Measurements from ENCODE around the gene PTPN3. TPM values are rescaled to one million over a fixed set of nuclear protein-coding genes. Genes with fewer than 3 reads are reported as not detected.
A peak's percentile ranks its signal among the peaks of the same experiment; 100 is the strongest.
"Not testable (repeated sequence)": the region's sequence is repeated elsewhere in the genome, so short reads cannot be mapped to it uniquely, and the experiment has no call there.

Gene PTPN3, protein sequence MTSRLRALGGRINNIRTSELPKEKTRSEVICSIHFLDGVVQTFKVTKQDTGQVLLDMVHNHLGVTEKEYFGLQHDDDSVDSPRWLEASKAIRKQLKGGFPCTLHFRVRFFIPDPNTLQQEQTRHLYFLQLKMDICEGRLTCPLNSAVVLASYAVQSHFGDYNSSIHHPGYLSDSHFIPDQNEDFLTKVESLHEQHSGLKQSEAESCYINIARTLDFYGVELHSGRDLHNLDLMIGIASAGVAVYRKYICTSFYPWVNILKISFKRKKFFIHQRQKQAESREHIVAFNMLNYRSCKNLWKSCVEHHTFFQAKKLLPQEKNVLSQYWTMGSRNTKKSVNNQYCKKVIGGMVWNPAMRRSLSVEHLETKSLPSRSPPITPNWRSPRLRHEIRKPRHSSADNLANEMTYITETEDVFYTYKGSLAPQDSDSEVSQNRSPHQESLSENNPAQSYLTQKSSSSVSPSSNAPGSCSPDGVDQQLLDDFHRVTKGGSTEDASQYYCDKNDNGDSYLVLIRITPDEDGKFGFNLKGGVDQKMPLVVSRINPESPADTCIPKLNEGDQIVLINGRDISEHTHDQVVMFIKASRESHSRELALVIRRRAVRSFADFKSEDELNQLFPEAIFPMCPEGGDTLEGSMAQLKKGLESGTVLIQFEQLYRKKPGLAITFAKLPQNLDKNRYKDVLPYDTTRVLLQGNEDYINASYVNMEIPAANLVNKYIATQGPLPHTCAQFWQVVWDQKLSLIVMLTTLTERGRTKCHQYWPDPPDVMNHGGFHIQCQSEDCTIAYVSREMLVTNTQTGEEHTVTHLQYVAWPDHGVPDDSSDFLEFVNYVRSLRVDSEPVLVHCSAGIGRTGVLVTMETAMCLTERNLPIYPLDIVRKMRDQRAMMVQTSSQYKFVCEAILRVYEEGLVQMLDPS
- total RNA-seq, result 1 to 10 TPM; 2.7 to 4.6 TPM
- polyA plus RNA-seq (2013, experiment 1 of 2), result 1.1 TPM
- 1.1 TPM for polyA plus RNA-seq (2013, experiment 2 of 2)
- long read RNA-seq, experiment 1, partial matches to known transcripts, result 2 of 3 reads
- long read RNA-seq, experiment 1, other reads (novel, unspliced or antisense), result 1 of 3 reads
- long read RNA-seq, experiment 2, full-length matches to known transcripts, result 3 of 15 reads
- long read RNA-seq, experiment 2, partial matches to known transcripts, result 1 of 15 reads
- long read RNA-seq, experiment 2, other reads (novel, unspliced or antisense), result 11 of 15 reads
- long read RNA-seq, experiment 3, full-length matches to known transcripts, result 2 of 13 reads
- long read RNA-seq, experiment 3, partial matches to known transcripts, result 3 of 13 reads
- long read RNA-seq, experiment 3, other reads (novel, unspliced or antisense), result 8 of 13 reads
- long read RNA-seq, experiment 4, partial matches to known transcripts, result 1 of 1 reads
- long read RNA-seq, experiment 4, other reads (novel, unspliced or antisense), result 0 of 1 reads

DNA sequence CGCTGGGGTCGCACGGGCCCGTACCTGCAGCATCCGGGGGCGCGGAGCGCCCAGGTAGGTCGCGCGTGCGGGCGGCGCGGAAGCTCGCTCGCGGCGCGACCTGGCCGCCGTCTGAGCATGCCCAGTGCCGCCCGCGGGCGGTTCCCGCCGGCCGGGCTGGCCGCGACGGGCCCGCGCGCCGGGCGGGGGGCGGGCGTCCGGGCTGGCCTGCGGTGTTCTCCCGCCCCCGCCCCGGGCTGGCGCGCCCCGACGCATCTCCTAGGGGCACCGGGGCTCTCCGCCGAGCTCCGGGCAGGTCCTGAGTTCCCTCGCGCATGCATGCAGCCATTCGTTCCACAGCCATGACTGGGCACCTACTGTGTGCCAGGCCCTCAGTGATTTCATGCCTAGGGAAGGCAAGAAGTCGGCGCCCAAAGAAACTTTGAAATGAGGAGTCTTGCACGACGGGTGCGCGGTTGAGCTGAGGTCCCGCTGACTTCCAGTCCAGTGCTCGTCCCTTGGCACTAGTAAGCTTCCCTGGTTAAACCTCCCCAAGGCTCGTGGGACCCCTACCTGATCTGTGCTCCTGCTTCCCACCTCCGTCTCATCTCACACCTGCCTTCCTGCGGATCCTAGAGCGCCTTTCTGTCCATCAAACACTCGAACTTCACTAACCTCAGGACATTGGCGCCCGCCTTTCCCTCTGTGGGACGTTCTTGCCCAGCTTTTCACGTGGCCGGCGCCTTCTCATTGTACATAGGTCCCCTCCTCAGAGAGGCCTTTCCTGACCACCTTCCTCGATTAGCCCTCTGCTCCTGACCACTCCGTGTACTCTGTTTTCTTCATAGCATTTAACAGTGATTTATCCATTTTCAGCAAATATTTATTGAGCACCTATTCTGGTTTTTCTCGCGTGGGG, at the start of gene PTPN3:
Gene PTPN3 (minus strand): TSS at position 113 of the 898 bp plus-strand sequence. CDS start 34,873 bp downstream, outside the sequence.
- peaks cover 87% of the 10 kb centered on the region for H3K27me3 Mint-ChIP-seq (ENCODE audit: insufficient read depth)
- no peak within 1 kb of the TSS for H3K9ac ChIP-seq (ENCODE audit: extremely low read depth, low read length, poor library complexity, severe bottlenecking)

DNA sequence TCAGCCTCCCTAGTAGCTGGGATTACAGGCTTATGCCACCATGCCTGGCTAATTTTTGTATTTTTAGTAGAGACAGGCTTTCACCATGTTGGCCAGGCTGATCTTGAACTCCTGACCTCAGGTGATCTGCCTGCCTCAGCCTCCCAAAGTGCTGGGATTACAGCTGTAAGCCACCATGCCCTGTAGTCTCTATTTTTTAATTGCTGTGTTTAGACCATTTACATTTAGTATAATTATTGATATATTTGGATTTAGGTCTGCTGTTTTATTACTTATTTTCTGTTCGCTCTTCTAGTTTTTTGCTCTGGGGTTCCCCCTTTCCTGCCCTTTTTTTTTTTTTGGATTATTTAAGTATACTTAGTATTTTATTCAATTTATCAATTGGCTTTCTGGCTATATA, 46.8 kb upstream of the PTPN3 start:
- not testable (repeated sequence) for H3K9ac ChIP-seq (ENCODE audit: extremely low read depth, low read length, poor library complexity, severe bottlenecking); H3K4me1 ChIP-seq (ENCODE audit: control insufficient read depth, insufficient read depth, low read length); DNase-seq; H3K27ac Mint-ChIP-seq; H3K27me3 ChIP-seq (ENCODE audit: control insufficient read depth, insufficient read depth, low read length, poor library complexity, severe bottlenecking); H3K36me3 Mint-ChIP-seq (ENCODE audit: low read depth); H3K27ac ChIP-seq (ENCODE audit: low read depth, low read length); H3K27me3 Mint-ChIP-seq (ENCODE audit: insufficient read depth); H3K9me3 ChIP-seq (ENCODE audit: control insufficient read depth, low read length); H3K36me3 ChIP-seq (ENCODE audit: control insufficient read depth, insufficient read depth, low read length); H3K4me1 Mint-ChIP-seq; H3K4me3 Mint-ChIP-seq; H3K4me3 ChIP-seq (ENCODE audit: low read length)
- H3K9me3 Mint-ChIP-seq, result peaks cover 24% of the 10 kb centered on the region
- WGBS, 2 experiments (ENCODE audit: insufficient coverage in 1 of 2, insufficient read length in 1 of 2), result no CpG with 5 or more reads among the region's 1 CpG

More for the DNA sequence above, at the start of gene PTPN3:
- DNase-seq, result peak; percentile 73
- Histone ChIP-seq H3K9me3 (ENCODE audit: control insufficient read depth, low read length) (no peaks in the 10 kb centered on the region), H3K4me3 (ENCODE audit: low read length) (peak within 1 kb of the TSS; percentile 75), H3K27me3 (ENCODE audit: control insufficient read depth, insufficient read depth, low read length, poor library complexity, severe bottlenecking) (peaks cover 89% of the 10 kb centered on the region), H3K36me3 (ENCODE audit: control insufficient read depth, insufficient read depth, low read length) (no peaks in the 10 kb centered on the region), H3K27ac (ENCODE audit: low read depth, low read length) (no peak within 1 kb of the TSS), H3K4me1 (ENCODE audit: control insufficient read depth, insufficient read depth, low read length) (peaks cover 4% of the 10 kb centered on the region)
- Mint-ChIP-seq H3K9me3 (no peaks in the 10 kb centered on the region), H3K4me1 (peaks cover 5% of the 10 kb centered on the region), H3K4me3 (peak within 1 kb of the TSS; percentile 64), H3K27ac (no peak within 1 kb of the TSS), H3K36me3 (ENCODE audit: low read depth) (no peaks in the 10 kb centered on the region)
- TF ChIP-seq, protein P1, sequence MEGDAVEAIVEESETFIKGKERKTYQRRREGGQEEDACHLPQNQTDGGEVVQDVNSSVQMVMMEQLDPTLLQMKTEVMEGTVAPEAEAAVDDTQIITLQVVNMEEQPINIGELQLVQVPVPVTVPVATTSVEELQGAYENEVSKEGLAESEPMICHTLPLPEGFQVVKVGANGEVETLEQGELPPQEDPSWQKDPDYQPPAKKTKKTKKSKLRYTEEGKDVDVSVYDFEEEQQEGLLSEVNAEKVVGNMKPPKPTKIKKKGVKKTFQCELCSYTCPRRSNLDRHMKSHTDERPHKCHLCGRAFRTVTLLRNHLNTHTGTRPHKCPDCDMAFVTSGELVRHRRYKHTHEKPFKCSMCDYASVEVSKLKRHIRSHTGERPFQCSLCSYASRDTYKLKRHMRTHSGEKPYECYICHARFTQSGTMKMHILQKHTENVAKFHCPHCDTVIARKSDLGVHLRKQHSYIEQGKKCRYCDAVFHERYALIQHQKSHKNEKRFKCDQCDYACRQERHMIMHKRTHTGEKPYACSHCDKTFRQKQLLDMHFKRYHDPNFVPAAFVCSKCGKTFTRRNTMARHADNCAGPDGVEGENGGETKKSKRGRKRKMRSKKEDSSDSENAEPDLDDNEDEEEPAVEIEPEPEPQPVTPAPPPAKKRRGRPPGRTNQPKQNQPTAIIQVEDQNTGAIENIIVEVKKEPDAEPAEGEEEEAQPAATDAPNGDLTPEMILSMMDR (conservative IDR thresholded peaks at IDR 0.05), result no peak
- WGBS, 2 experiments (ENCODE audit: insufficient coverage in 1 of 2, insufficient read length in 1 of 2), result 6 to 15% methylated on average over 35 to 78 of the region's 78 CpGs

DNA sequence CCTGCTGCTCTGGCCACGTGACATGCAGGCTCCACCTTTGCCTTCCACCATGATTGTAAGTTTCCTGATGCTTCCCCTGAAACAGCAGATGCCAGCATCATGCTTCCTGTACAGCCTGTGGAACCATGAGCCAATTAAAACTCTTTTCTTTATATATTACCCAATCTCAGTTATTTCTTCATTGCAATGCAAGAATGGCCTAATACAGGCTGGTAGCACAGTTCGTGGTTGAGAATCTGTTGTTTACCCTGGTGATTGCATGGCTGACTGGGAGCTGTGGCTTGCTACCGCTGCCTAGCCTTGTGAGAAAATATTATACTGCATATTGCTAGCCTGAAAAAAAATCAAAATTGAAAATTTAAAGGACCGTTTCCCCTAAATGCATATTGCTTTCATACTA, 44.8 kb upstream of the PTPN3 start:
- H3K4me3 Mint-ChIP-seq, result no peak overlapping the region
- TF ChIP-seq, protein P1 (conservative IDR thresholded peaks at IDR 0.05), result no peak
- H3K27ac ChIP-seq (ENCODE audit: low read depth, low read length), result no peak overlapping the region
- peaks cover 23% of the 10 kb centered on the region for H3K9me3 Mint-ChIP-seq
- H3K9me3 ChIP-seq (ENCODE audit: control insufficient read depth, low read length), result peaks cover 5% of the 10 kb centered on the region
- DNase-seq, result no peak
- peaks cover 3% of the 10 kb centered on the region for H3K27me3 Mint-ChIP-seq (ENCODE audit: insufficient read depth)
- no peak overlapping the region for H3K9ac ChIP-seq (ENCODE audit: extremely low read depth, low read length, poor library complexity, severe bottlenecking)
- no peak overlapping the region for H3K27ac Mint-ChIP-seq
- no peaks in the 10 kb centered on the region for H3K36me3 ChIP-seq (ENCODE audit: control insufficient read depth, insufficient read depth, low read length)
- no peak overlapping the region for H3K4me3 ChIP-seq (ENCODE audit: low read length)
- no peaks in the 10 kb centered on the region for H3K36me3 Mint-ChIP-seq (ENCODE audit: low read depth)
- WGBS, 2 experiments (ENCODE audit: insufficient coverage in 1 of 2, insufficient read length in 1 of 2), result 88% methylated on average over 2 to 3 of the region's 4 CpGs
- no peaks in the 10 kb centered on the region for H3K4me1 Mint-ChIP-seq
- H3K27me3 ChIP-seq (ENCODE audit: control insufficient read depth, insufficient read depth, low read length, poor library complexity, severe bottlenecking), result peaks cover 5% of the 10 kb centered on the region
- no peaks in the 10 kb centered on the region for H3K4me1 ChIP-seq (ENCODE audit: control insufficient read depth, insufficient read depth, low read length)

Measured in endodermal cell (in vitro differentiated cells).